ENCODE results near the gene KLHL5.

DNA sequence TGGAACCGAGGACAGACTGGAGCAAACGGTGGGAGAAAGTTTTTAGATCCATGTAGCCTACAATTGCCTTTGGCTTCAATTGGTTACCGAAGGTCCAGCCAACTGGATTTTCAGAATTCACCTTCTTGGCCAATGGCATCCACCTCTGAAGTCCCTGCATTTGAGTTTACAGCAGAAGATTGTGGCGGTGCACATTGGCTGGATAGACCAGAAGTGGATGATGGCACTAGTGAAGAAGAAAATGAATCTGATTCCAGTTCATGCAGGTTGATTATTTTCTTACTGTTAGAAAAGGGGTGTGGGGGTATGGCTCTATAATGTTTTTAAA, 702 bp downstream of the KLHL5 start:
- TF ChIP-seq ZNF274 (IDR thresholded peaks at IDR 0.05; ENCODE audit: low read depth, low read length) (no peak), SUZ12 (IDR thresholded peaks at IDR 0.05; ENCODE audit: extremely low read depth, insufficient read depth, insufficient read length) (no peak), YY1 (IDR thresholded peaks at IDR 0.05; ENCODE audit: insufficient read depth, insufficient read length) (no peak)

Data from NT2/D1 (cell line).